ENCODE measurements around the gene MCU.
"Not testable (repeated sequence)": the region's sequence is repeated elsewhere in the genome, so short reads cannot be mapped to it uniquely, and the experiment has no call there.

MCU gene

GRCh38 chr10:72855129-72855528 lies 163.2 kb downstream of the MCU start:
- no peak for DNase-seq

DNA sequence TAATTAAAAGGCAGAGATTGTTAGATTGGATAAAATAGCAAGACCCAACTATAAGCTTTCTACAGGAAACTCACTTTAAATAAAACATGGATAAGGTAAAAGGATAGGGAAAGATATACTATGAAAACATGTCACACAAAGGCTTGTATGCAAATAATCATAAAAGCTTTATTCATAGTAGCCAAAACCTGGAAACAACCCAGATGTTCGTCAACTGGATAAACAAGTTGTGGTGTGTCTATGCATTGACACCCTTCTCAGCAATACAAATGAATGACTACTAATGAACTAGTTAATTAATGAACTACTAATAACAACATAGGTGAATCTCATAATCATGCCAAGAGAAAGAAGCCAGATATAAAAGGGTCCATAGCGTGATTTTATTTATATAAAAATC lies 163.8 kb downstream of the MCU start:
- no peak for DNase-seq

DNA sequence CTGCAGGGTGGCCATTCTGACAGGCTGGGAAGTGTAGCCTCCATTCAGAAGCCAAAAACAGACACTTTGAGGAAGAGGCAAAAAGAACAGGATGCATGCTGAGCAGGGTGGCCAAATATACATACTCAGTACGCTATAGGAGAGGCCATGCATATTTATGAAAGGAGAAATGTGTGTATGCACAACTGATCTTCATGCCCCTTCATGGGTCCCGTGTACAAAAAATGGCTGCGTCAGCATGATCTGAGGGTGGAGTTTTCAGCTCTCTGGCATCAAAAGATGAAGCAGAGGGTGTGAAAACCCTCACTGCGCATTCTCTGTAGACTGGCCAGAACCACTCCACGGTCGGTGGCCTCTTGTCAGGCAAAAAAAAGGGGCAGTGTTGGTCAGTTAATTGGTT lies 166.1 kb downstream of the MCU start:
- no peak for DNase-seq

DNA sequence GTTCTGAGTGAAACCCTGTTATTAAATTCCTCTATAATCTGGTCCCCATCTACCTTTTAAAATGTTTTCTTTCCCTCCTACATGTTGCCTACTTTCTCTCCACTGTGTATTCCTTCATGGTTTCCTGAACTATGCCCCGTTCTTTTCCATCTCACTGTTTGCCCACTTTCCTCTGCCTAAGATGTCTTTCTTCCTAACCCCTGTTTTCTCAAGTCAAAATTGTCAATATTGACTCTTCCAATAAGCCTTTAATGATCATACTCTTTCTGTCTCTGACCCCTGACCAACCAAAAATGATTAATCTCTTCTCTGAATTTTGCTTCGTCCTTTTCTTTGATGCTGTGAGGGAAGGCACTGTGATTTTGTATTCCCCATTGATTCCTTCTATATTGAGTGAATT lies 171.0 kb downstream of the MCU start:
- no peak for DNase-seq

- DNase-seq: no peak
Measured at GRCh38 chr10:72875250-72876055, 183.5 kb downstream of the MCU start.

DNA sequence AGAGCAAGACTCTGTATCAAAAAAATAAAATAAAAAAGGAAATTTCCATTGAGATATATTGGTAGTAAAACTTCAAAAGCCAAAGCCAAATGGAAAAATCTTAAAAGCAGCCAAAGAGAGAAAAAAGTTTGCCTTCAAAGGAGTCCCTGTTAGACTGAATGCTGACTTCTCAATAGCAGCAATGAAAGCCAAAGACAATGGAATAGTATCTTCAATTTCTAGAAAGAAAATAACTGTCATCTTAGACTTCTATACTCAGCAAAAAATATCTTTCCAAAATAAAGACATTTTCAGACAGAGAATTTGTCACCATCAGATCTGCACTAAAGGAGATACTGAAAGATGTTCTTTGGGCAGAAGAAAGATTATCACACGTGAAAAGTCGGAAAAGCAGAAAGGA lies 187.3 kb downstream of the MCU start:
- DNase-seq: no peak

GRCh38 chr10:72881291-72881690 lies 189.3 kb downstream of the MCU start:
- DNase-seq: no peak

- no peak for DNase-seq
Measured at GRCh38 chr10:72883861-72884260, 191.9 kb downstream of the MCU start.

DNA sequence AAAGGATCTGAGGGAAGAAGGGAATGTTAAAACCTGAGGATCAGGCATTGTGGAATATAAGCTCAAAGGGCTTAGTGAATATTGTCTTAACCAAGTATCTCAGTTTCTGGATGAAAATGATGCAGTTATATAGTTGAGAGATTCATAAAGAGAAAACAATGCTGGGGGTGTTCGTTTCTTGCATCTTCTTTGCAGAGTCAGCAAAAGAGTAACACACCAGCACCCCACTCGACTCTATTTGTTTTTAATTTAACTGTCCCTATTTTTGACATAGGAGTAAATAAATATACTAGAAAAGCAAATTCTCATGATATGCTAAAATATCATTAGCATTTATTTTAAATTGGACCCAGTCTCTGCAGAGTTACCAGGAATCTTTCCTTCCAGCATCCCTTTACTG lies 194.0 kb downstream of the MCU start:
- DNase-seq: no peak

- DNase-seq: no peak
Measured at GRCh38 chr10:72886621-72887020, 194.7 kb downstream of the MCU start.

GRCh38 chr10:72887043-72887442 lies 195.1 kb downstream of the MCU start:
- no peak for DNase-seq

DNA sequence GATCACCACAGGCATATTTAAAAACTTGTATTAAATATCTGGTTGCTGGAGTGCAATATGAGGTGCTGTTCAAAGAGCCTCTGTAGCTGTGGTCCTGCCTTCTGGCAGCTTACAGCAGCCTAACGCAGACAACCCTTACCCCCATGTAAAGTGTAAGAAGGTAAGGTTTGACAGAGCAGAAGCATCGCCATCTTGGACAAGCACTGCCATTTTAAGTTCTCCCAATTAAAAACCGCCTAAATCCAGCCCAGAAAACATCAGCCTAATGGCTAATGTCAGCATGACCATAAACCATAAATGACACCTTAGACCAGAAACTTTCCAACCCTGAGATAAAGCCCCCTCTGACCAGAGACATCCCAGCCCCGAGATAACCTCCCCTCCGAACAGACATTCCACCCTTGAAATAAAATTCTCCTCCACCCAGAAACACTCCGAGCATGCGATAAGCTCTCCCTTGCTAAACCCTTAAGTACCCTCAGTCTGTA lies 196.3 kb downstream of the MCU start:
- DNase-seq: no peak

- no peak for DNase-seq
Measured at GRCh38 chr10:72889391-72889831, 197.5 kb downstream of the MCU start.

- DNase-seq: no peak
Measured at GRCh38 chr10:72890086-72890485, 198.1 kb downstream of the MCU start.

- no peak for DNase-seq
Measured at GRCh38 chr10:72893136-72893798, 201.3 kb downstream of the MCU start, which contains the start of gene OIT3. TSS of gene OIT3 (plus strand) at chr10:72893739. CDS start at chr10:72893799, 60 bp downstream.

- no peak for DNase-seq
Measured at GRCh38 chr10:72895236-72895850, 203.4 kb downstream of the MCU start.

DNA sequence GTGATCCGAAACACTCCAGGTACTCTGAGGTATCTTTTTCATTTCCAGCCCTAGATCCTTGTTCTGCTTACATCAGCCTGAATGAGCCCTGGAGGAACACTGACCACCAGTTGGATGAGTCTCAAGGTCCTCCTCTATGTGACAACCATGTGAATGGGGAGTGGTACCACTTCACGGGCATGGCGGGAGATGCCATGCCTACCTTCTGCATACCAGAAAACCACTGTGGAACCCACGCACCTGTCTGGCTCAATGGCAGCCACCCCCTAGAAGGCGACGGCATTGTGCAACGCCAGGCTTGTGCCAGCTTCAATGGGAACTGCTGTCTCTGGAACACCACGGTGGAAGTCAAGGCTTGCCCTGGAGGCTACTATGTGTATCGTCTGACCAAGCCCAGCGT lies 206.7 kb downstream of the MCU start:
- DNase-seq: no peak

DNA sequence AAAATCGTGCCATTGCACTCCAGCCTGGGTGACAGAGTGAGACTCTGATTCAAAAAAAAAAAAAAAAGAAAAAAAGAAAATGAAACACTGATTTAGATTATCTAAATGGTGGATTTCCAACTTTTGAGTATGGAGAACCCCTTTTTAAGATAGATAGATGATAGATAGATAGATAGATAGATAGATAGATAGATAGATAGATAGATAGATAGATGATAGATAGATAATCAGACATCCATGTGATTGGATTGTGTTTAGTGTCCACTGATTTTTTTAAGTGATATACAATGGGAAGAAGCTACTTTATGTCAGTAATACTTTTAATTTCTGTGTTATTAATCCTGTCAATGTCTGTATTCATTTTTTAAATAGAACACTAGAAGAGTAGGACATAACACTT lies 207.6 kb downstream of the MCU start:
- DNase-seq: no peak

GRCh38 chr10:72903941-72904446 lies 212.1 kb downstream of the MCU start:
- not testable (repeated sequence) for DNase-seq

DNA sequence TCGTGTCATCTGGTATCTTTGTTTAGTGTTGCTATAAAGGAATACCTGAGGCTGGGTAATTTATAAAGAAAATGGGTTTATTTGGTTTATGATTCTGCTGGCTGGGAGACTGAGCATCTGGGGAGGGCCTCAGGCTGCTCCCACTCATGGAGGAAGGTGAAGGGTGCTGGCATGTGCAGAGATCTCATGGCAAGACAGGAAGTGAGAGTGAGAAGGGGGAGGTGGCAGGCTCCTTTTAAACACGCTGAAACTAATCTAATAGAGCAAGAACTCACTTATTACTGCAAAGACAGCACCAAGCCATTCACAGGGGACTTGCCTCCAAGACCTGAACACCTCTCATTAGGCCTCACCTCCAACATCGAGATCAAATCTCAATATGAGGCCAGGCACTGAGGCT lies 212.9 kb downstream of the MCU start:
- DNase-seq: no peak

- DNase-seq: no peak
Measured at GRCh38 chr10:72906446-72906845, 214.5 kb downstream of the MCU start.

DNA sequence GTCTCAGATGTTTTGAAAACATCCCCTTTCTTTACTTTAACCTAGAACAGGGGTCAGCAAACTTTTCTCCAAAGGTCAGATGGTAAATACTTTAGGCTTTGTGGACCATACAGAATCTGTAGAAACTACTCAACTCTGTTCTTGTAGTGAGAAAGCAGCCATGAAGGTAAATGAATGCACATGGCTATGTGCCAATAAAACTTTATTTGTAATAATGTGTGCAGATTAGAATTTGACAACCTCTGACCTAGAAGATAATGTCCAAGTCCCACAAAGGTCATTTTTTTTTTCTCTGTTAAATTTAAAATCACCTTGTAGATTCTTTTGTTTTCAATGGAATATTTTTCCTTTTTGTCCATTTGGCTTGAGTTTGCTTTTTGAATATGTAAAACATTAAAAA lies 218.8 kb downstream of the MCU start:
- DNase-seq: no peak

GRCh38 chr10:72911758-72912157 lies 219.8 kb downstream of the MCU start:
- no peak for DNase-seq

- no peak for DNase-seq
Measured at GRCh38 chr10:72912736-72913135, 220.8 kb downstream of the MCU start.

Data from GF-D8 (cell line).